Right kidney (tissue), 9 donors: ENCODE results near the gene ZNF446.
"Not testable (repeated sequence)": the region's sequence is repeated elsewhere in the genome, so short reads cannot be mapped to it uniquely, and the experiment has no call there.

Source experiments
- DNase-seq: peaks from one replicate; pipeline ENCODE4 v3.0.0-alpha.2; 2016
- long read RNA-seq, 8 donors: transcript quantifications; one replicate each; lab custom pipeline, GENCODE V29; 2026

ZNF446 gene
- long read RNA-seq, donor 1, partial matches to known transcripts, result 0 of 7 reads
- long read RNA-seq, donor 1, other reads (novel, unspliced or antisense), result 5 of 7 reads
- long read RNA-seq, donor 2, partial matches to known transcripts, result 0 of 1 reads
- long read RNA-seq, donor 2, other reads (novel, unspliced or antisense), result 0 of 1 reads
- long read RNA-seq, donor 3, partial matches to known transcripts, result 0 of 1 reads
- long read RNA-seq, donor 3, other reads (novel, unspliced or antisense), result 0 of 1 reads
- long read RNA-seq, donor 4, partial matches to known transcripts, result 0 of 1 reads
- long read RNA-seq, donor 4, other reads (novel, unspliced or antisense), result 0 of 1 reads
- long read RNA-seq, donor 5, partial matches to known transcripts, result 0 of 3 reads
- long read RNA-seq, donor 5, other reads (novel, unspliced or antisense), result 0 of 3 reads
- long read RNA-seq, donor 6, partial matches to known transcripts, result 0 of 1 reads
- long read RNA-seq, donor 6, other reads (novel, unspliced or antisense), result 0 of 1 reads
- long read RNA-seq, donor 7, partial matches to known transcripts, result 0 of 1 reads
- long read RNA-seq, donor 7, other reads (novel, unspliced or antisense), result 0 of 1 reads
- long read RNA-seq, donor 8, partial matches to known transcripts, result 0 of 5 reads
- long read RNA-seq, donor 8, other reads (novel, unspliced or antisense), result 5 of 5 reads

- DNase-seq, result peak; percentile 99
Measured at GRCh38 chr19:58475714-58476497, at the start of gene ZNF446. ZNF446 (plus strand) TSS chr19:58476352; CDS start chr19:58477219, 867 bp downstream.

- DNase-seq, result no peak
Measured at GRCh38 chr19:58428617-58429016, 47.5 kb upstream of the ZNF446 start.

- DNase-seq, result no peak
Measured at GRCh38 chr19:58429745-58430144, 46.4 kb upstream of the ZNF446 start.

- no peak for DNase-seq
Measured at GRCh38 chr19:58434217-58434616, 41.9 kb upstream of the ZNF446 start.

GRCh38 chr19:58439576-58440554, 36.3 kb upstream of the ZNF446 start, which contains the start of gene ZNF132:
ZNF132 (minus strand) TSS chr19:58440153; CDS start chr19:58439821, 332 bp downstream.
- peak; percentile 86 for DNase-seq

- DNase-seq, result no peak
Measured at GRCh38 chr19:58440556-58440955, 35.6 kb upstream of the ZNF446 start.

- DNase-seq, result not testable (repeated sequence)
Measured at GRCh38 chr19:58442986-58443385, 33.2 kb upstream of the ZNF446 start.

GRCh38 chr19:58448860-58449259, 27.3 kb upstream of the ZNF446 start:
- DNase-seq, result not testable (repeated sequence)

- not testable (repeated sequence) for DNase-seq
Measured at GRCh38 chr19:58449980-58450379, 26.2 kb upstream of the ZNF446 start.

GRCh38 chr19:58450856-58451357, 25.2 kb upstream of the ZNF446 start:
- no peak for DNase-seq

GRCh38 chr19:58451358-58452101, 24.6 kb upstream of the ZNF446 start, which contains the start of gene ZNF324B:
ZNF324B (plus strand) TSS chr19:58451622; CDS start chr19:58453702, 2,080 bp downstream.
- peak; percentile 94 for DNase-seq

GRCh38 chr19:58453743-58454142, 22.4 kb upstream of the ZNF446 start:
- no peak for DNase-seq

GRCh38 chr19:58455306-58455705, 20.8 kb upstream of the ZNF446 start:
- DNase-seq, result no peak

- DNase-seq, result no peak
Measured at GRCh38 chr19:58456111-58456510, 20.0 kb upstream of the ZNF446 start.

GRCh38 chr19:58460039-58460438, 16.1 kb upstream of the ZNF446 start:
- no peak for DNase-seq

- no peak for DNase-seq
Measured at GRCh38 chr19:58466089-58466759, 9.9 kb upstream of the ZNF446 start.

- peak; percentile 95 for DNase-seq
Measured at GRCh38 chr19:58466760-58467589, 9.2 kb upstream of the ZNF446 start, which contains the start of gene ZNF324. ZNF324 (plus strand) TSS chr19:58467080; CDS start chr19:58469186, 2,106 bp downstream.

GRCh38 chr19:58468216-58468839, 7.8 kb upstream of the ZNF446 start:
- DNase-seq, result no peak
